ENCODE data around the gene STARD4. TPM values are rescaled to one million over a fixed set of nuclear protein-coding genes. Genes with fewer than 3 reads are reported as not detected.

Gene STARD4
- total RNA-seq, 1 donor from 2014 or later: 69.1 TPM

DNA sequence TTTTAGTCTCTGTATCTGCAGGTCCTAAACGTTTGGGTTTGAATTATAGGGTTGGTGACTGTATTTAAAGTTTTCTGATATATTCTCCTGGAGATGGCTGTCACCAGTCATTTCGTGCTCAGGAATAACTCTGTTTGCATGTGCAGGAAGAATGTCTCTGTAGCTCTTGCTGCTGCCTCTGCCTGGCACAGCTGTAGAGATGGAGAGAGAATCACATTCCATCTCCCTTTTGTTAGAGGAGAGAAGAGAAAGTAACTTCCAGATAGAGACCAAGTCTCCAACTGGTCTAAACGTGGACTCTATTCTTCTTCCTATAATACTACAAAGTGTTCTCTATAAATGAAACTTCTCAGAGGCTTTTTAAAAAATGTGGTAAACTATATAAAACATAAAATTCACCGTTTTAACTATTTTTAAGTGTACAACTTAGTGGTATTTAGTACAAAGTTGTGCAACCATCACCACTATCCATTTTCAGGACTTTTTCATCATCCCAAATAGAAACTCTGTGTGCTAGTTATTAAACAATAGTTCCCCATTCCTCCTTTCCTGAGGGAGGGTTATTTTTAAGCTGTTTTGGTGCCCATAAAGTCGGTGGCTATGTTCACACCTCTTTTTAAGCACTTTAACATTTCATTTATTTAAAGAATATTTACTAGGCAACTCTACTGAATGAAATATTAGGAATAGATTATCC is 20.7 kb upstream of the STARD4 start:
- intact Hi-C loops (cut with micrococcal nuclease): loop anchor here (5.0 kb wide), 2 partner anchors 301 to 614 kb away; no protein-coding TSS in a partner anchor

DNA sequence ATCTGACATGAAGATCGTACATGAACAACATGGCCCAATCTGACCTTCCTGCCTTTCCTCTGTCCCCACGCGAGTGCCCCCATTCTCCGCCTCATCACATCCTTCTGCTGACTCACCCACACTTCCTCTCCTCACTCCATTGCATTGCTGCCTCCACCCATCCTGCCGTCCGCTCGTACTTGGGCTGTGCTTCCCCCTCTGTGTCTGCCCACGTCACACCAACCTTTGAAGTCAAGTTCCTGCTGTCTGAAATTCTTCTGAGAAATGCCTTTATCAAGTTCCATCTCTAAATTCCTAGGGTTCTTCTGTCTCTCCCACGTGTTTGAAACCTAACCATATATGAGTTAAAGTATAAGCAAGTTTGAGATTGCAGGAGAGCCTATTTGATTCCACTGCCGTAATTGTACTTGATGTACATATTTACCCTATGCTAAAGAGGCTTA is 18.0 kb upstream of the STARD4 start:
- intact Hi-C loops (cut with micrococcal nuclease): loop anchor here (1.0 to 5.0 kb wide), 4 partner anchors 18 to 630 kb away; partner anchors contain the start of gene STARD4

DNA sequence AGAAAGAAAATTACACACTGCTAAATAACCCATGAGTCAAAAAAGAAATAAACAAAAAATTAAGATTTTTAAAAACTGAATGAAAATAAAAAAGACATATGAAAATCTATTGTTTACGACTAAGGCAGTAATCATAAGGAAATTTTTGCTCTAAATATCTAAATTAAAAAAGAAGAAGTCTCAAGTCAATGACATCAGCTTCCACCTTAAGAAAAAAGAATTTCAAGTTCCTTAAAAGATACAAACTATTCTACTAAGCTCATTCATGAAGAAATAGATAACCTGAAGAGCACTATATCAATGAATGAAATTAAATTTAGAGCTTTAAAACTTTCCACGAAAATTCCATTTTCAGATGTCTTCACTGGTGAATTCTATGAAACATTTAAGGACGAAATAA is 15.7 kb upstream of the STARD4 start:
- intact Hi-C loops (cut with micrococcal nuclease): no loop called here

DNA sequence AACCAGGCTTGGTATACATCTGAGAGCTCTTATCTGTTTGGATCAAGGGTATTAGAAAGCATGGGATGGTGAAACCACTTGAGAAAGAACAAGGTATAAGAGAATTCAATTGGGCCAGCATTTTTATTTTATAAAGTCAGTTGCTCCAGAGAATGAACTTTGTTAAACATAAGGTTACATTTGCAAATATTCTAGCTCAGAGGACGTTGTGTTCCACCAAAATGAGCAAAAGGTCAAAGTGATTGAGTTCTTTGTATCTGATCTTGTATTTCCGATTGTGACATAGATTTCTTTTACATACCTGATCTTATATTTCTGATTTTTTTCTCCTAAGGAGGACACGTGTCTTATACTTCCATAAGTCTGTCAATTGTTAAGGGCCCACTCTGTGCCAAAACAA is 8.6 kb upstream of the STARD4 start:
- intact Hi-C loops (cut with micrococcal nuclease): no loop called here

DNA sequence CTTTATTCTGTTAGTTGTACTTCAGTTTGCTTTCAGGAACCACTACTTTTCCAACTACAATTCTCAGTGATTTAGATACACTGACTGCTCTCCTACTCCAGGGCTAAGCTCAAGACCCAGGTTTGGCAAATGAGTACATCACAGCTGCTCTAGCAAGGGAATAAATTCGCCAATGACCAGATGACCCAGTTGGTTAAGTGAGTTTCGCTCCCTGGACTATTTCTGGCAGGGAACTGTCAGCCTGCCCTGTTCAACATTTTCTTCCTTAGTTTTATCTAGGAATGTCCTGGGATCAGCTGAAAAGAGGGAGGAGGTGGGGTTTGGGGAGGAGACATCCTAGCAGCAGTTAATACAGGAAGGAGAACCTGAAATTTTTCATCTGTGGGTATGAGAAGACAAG is 6.4 kb upstream of the STARD4 start:
- intact Hi-C loops (cut with micrococcal nuclease): loop anchor here (10.0 kb wide), 2 partner anchors 184 to 364 kb away; no protein-coding TSS in a partner anchor

DNA sequence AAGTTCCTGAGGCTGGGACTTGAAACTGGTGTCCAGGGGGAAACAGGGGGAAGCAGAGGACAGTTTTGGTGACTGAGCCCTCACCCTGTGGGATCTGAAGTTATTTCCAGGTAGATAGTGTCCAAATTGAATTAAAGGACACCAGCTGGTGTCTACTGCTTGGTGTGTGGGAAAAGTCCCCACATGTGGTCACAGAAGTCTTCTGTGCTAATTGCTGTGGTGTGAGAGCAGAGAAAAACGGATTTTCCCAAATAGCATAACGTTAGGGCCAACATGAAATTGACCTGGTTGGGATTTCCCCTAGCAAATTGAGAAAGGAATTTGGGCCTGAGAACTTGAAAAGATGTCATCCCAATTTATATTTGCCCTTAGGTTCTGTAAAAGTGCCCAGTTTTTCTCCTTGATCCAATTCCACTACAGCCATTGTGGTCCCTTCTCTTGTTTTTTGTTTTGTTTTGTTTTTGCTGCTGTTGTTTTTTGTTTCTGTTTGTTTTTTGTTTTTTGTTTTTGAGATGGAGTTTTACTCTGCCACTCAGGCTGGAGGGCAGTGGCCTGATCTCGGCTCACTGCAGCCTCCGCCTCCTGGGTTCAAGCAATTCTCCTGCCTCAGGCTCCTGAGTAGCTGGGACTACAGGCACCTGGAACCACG is 5.6 kb upstream of the STARD4 start:
- intact Hi-C loops (cut with micrococcal nuclease): loop anchor here (10.0 kb wide), 2 partner anchors 183 to 363 kb away; no protein-coding TSS in a partner anchor

DNA sequence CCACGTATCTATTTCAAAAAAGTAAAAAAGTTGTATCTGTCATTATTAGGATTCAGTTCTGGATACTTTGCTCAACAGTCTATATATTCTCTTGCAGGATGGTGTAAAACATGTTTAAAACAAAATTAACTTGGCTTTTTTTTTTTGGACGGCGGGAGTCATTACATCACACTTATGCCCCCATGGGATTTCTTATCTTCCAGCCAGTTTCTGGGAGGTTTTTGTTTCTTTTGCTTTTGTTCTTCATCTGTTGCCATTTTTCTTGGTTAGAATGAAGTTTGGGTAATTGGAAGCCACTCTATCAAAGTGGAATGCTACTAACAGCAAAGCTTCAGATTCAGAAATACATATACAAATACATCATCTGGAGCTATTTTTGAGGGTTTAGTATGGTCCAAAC is 1.8 kb upstream of the STARD4 start:
- intact Hi-C loops (cut with micrococcal nuclease): loop anchor here (5.0 to 10.0 kb wide), 4 partner anchors 179 to 1408 kb away; partner anchors contain the start of genes REEP5 and SLC25A46

DNA sequence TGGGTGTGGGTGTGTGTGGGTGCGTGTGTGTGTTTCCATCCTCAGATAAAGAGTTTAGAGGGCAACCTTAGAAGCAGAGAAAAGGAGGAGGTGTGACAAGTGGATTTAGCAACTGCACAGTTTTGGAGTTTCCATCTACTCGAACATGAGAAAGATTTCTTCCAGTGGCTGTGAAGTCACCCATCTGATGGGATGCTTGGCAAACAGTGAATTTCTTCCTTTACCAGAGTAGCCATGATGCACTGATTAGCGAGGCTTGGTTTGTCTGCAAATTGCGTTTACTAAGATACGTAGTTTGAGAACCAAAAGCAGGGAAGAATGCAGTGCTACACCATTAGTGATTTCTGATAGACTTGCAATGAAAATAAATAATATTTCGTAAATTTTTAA is 791 bp upstream of the STARD4 start:
- intact Hi-C loops (cut with micrococcal nuclease): loop anchor here (2.0 to 10.0 kb wide), 6 partner anchors 178 to 1409 kb away; partner anchors contain the start of genes REEP5, SLC25A46 and WDR36

DNA sequence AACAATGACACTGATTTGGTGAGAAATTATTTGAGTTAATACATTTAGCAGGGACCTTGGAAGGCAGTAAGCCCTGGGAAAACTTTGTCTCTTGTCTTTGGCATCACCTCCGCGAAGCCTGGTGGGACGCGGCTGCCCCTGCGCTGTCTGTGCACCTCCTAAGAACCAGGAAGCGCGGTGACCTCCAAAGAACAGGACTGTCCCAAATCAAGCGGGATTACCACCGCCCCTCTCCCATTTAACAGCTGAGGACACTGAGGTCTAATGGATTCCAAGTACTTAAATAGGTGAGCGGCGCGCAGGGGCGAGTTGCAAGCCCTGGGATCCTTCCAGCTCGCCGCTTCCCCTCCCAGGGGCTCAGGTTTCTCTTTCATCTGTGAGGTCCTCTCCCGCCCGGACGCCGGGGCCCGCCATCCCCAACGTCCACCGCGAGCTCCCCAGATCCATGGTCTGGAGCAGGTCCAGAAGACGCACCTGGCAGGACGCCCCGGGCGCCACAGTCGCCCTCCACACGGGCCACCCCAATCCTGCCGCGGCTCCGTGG is 432 bp downstream of the STARD4 start:
- intact Hi-C loops (cut with micrococcal nuclease): loop anchor here (1.0 to 10.0 kb wide), 9 partner anchors 18 to 1410 kb away; partner anchors contain the start of genes NREP, REEP5, SLC25A46 and WDR36

DNA sequence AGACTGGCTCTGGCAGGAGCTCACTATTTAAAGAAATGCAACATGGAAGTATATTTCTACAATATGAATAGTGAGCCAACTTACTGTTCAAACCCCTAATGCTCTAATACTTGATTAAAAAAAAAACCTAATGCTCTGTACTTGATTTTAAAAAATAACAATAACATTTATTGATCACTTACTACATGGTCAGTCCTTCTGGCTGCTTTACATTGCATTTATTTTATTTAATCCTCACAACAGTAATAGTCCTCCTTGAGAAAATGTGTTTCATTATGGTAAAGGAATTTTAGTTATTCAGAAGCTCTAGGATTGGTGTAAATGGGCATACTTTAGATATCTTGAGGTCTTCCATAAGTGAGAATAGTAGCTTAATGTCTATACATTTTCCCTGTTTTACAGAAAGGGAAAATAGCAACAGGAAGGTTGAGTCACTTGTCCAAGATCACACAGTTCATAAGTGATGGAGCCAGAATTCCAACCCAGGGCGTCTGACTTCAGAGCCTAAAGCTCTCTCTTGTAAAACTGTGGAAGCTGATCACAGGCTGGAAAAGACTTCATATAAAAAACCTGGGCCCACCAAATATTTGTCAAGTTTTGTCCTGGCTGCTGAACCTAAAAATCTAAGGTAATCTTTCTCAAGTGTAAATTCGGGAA is 1.0 kb downstream of the STARD4 start:
- intact Hi-C loops (cut with micrococcal nuclease): loop anchor here (5.0 to 10.0 kb wide), 4 partner anchors 177 to 1411 kb away; partner anchors contain the start of genes REEP5 and SLC25A46

DNA sequence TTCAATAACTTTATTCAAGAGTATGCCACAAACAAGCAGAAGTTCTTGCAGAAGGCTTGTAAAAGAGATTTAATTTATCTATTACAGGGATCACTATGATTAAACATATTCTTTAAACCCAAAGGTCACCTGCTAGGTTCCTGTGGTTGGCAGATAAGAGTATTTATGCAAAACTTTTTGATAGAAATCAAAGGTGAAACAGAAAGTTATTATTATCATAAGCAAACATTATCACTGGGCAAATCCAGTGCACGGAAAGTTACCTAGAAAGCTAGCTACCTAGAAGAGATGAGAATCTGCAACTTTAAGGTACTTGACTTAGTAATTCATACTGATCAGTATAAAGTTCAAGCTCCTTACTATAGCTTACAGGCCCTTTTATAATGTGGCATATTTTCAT is 3.2 kb downstream of the STARD4 start:
- intact Hi-C loops (cut with micrococcal nuclease): no loop called here

DNA sequence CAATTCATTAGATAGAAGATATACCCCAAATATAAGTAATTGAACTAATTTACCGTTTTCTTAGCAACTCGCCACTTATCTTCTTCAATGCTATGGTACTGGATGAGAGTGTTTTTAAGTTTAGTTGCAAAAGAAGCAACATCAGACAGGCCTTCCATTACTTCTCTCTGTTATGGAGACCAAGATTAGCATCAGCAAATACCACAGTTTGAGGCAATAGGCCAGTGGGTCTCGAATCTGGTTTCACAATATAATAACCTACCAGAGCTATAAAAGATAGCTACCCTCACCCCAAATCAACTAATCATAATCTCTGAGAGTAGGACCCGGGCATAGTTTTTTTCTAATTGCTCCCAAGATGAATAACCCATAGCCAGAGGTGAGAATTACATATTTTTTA is 5.1 kb downstream of the STARD4 start:
- intact Hi-C loops (cut with micrococcal nuclease): no loop called here

DNA sequence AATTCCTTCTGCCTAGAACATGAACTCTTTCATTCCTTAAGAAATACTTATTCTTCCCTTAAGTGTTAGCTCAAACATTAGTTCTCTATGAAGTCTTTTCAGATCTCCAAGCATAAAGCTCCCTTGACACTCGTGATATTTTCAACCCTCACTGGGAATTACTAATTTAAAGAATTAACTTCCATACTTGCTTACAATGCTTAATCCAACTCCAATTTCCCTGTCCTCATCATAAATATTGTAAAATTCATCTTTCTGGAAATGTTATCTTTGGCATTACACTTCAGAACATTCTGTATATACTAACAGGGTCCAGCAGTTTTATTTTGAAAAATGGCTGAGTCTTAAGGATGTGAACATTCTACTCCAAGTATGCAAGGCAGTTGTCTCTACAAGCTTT is 7.2 kb downstream of the STARD4 start:
- intact Hi-C loops (cut with micrococcal nuclease): no loop called here

DNA sequence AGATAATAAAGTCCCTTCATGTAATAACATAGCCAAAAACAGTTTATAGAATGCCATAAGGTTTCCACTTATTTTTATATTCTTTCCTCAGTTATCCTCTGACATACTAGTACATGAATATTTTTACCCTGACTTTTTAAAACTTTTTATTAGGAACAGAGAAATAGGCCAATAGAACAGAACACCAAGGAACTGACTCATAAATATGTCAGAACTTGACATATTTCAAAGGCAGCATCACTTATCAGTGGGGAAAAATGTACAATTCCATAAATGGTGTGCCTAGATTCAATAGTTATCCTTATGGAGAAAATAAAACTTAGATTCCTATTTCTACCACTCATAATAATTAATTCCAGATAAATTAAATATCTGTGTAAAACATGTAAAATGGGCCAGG is 9.4 kb downstream of the STARD4 start:
- intact Hi-C loops (cut with micrococcal nuclease): no loop called here

DNA sequence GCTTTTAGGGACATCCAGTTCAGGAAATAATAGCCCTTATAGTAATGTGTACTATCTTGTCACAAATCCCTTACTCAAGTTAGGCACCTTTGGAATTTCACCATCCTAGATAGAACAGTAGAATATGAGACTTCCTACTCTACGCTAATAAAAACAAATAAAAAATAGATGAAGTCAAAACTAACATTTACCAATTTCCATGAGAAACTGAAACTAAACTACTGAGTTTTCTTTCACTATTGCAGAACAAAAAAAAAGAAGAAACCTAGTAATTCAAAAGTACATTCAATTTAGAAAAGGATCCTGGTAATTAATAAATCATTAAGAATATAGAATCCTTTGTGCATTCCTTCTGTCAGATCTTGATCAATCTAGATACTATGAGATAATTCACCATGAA is 14.0 kb downstream of the STARD4 start:
- intact Hi-C loops (cut with micrococcal nuclease): no loop called here

DNA sequence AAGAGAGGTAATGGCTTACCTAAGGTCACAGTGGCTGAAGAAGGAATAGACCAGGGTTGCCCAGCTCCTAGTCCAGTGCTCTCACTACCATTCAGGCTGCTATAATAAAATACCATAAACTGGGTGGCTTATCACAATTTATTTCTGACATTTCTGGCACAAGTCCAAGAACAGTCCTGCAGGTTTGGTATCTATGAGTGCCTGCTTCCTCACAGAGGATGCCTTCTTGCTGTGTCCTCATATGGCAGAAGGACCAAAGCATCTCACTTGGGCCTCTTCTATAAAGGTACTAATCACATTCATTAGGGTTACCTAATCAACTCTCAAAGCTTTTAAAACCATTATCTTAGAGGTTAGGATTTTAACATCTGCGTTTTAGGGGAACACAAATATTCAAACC is 17.2 kb downstream of the STARD4 start:
- intact Hi-C loops (cut with micrococcal nuclease): no loop called here

DNA sequence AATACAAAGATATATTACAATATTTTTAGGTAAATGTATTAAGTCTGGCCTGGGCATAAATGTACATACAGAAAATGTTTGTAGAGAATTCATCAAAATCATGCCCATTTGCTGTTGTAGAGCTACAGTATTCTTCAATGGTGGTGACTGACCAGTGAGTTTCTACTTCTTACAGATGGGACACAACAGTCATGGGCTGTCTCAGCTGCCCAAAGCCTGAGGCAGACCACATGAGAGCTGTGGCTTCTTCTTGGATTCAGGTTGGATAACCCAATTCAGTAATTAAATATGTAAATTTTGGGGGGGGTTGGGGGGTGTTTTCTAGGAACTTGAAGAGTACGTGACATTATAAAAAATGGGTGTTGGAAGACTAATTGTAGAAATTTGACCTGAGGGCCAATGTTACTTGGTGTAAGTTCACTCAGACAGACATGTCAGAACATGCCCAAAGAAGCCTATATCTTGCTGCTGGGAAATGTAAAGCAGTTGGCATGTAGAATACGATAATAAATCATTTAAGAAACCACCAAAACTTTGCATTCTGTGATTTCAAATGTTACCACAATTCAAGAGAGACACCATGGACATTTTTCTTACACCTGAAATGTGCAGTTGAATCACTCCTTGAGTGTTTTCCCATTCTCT is 17.9 kb downstream of the STARD4 start:
- intact Hi-C loops (cut with micrococcal nuclease): no loop called here

DNA sequence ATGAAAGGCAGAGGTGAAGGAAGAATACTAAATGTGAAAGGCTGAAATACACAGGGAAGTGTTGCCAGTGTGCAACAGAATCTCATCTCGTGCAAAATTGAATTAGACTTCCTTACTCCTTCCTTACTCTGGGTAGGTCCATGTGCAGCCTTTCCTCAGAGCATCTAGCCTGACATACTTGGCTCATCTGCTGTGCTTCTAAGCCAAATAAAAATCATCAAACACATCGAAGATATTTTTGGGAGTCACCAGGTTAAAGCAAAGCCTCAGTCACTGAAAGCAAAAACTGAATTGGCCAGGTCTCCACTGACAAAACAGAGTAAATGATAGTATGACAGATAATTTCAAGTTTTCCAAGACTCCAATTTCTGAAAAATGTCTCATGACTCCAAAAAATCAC is 19.3 kb downstream of the STARD4 start:
- intact Hi-C loops (cut with micrococcal nuclease): no loop called here

DNA sequence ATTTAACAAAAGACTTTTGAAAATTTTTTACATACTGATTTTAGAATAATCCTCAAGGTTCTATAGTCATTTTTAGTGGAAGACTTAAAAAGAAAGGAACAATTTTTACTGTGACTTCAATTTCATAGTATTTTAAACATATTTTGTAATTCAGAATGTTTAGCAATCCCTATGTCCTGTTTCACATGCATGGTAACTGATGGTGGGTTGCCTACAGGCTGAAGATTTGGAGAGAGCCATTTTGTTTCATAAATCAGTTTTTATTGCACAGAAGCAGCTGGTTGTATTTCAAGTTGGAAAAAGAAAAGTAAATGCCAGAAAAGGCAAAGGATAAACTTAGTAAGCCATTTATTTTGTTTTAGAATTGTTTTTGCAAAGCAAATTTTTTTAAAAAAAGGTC is 24.0 kb downstream of the STARD4 start:
- intact Hi-C loops (cut with micrococcal nuclease): no loop called here

DNA sequence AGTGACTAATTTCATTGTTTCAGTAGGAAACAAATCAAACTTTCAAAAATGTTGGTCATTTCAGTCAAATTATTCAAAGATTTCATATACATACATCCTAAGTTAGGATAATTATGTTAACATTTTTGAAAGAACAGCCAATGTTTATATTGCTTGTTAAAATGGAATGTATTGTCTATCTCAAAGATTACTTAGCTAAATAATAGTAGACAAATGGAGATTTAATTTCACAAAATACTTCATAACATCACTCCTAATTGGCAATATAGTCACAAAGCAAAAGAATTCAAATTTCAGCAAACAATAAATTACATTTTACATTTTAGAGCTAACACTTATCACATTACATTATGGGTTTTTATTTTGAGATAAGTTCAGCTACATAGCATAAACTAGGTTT is 25.4 kb downstream of the STARD4 start:
- intact Hi-C loops (cut with micrococcal nuclease): no loop called here

DNA sequence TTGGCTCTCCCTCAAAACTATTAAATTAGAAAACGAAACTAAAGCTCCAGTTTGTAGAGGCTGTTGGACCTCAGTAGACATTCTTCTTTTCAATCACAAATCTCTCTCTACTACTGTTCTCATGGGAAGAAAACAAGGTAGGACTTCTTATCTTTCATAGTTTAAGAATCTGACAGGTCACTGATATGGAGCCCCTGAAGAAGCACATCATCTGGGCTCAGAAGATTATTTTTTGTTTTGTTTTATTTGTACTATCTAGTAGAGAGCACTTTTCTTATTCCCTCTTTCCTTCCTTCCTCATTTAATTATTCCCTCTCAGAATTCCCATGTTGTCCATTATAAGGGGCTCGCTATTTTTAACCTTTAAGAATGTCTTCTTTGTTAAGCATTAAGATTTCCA is 26.3 kb downstream of the STARD4 start:
- intact Hi-C loops (cut with micrococcal nuclease): no loop called here
